Endothelial cell of umbilical vein (primary cell): ENCODE measurements around the gene FANCE. TPM values are rescaled to one million over a fixed set of nuclear protein-coding genes. Genes with fewer than 3 reads are reported as not detected.
A peak's percentile ranks its signal among the peaks of the same experiment; 100 is the strongest.

Experiments used
- BruUV-seq: library from RNA; stranded (reverse); fragments of 400-500 nt; replicated peaks from 2 replicates; lab custom pipeline; 2021; lab: Mats Ljungman, UMichigan
- CTCF ChIA-PET: fragments of 300-600, 350-600 bp; sonication (Branson Sonifier 250); formaldehyde crosslinking; loops from one replicate; lab custom pipeline; 2021; ENCODE audit warnings: antibody characterized with exemption, inconsistent platforms; lab: Charles Lee
- POLR2A ChIA-PET: fragments of 300-600, 350-600 bp; sonication (Branson Sonifier 250); formaldehyde crosslinking; loops from one replicate; lab custom pipeline; 2021; ENCODE audit warnings: antibody characterized with exemption, inconsistent platforms; lab: Charles Lee
- DNase-seq: peaks from one replicate; pipeline ENCODE4 v3.0.0-alpha.2; 2011; ENCODE audit warnings: low read depth, low spot score
- FAIRE-seq: peaks from 2 replicates; lab custom pipeline; 2011; peaks lifted over from hg19 to GRCh38; lab: Jason Lieb, UNC
- H2AFZ ChIP-seq: 2 replicates; pipeline ENCODE4 v1.6.0; 2012; ENCODE audit warnings: low read depth, low read length, control low read depth, inconsistent platforms
- H3K27ac ChIP-seq: 2 replicates; pipeline ENCODE4 v1.5.1; 2011; ENCODE audit warnings: low read depth, mild to moderate bottlenecking, control low read depth, low read length, moderate library complexity; ENCODE audit not compliant: insufficient read depth
- H3K27me3 ChIP-seq, 2 experiments: 2 replicates each; pipeline versions ENCODE4 v1.6.0 to v1.6.1; 2011; ENCODE audit warnings: low read length in 2 of 2, mixed read lengths in 1 of 2; ENCODE audit not compliant: control insufficient read depth in 2 of 2, insufficient read depth in 2 of 2
- H3K36me3 ChIP-seq, 2 experiments: 2 replicates in 1 of 2; 3 replicates in 1 of 2; pipeline ENCODE4 v1.5.1; 2011; ENCODE audit warnings: low read length in 2 of 2, mild to moderate bottlenecking in 1 of 2, moderate library complexity in 1 of 2; ENCODE audit not compliant: control insufficient read depth in 2 of 2, insufficient read depth in 2 of 2; ENCODE audit errors: extremely low read depth in 1 of 2
- H3K4me1 ChIP-seq: 3 replicates; pipeline ENCODE4 v1.5.1; 2011; ENCODE audit warnings: mild to moderate bottlenecking, low read length; ENCODE audit not compliant: control insufficient read depth, insufficient read depth; ENCODE audit errors: extremely low read depth
- H3K4me2 ChIP-seq: 2 replicates; pipeline ENCODE4 v1.6.1; 2011; ENCODE audit warnings: low read length, control low read depth, mixed read lengths; ENCODE audit not compliant: insufficient read depth
- H3K4me3 ChIP-seq, 3 experiments: fragments of 200-600 bp in 1 of 3; sonication (generic), shearing (Covaris generic) in 1 of 3; replicated peaks in 1 of 3; 2 replicates each; pipeline ENCODE4 v1.5.1; 2011 to 2016; ENCODE audit warnings: control low read depth in 3 of 3, low read length in 3 of 3, mild to moderate bottlenecking in 2 of 3, inconsistent platforms in 1 of 3, low read depth in 1 of 3, moderate library complexity in 1 of 3; ENCODE audit not compliant: insufficient read depth in 1 of 3
- H3K79me2 ChIP-seq: 2 replicates; pipeline ENCODE4 v1.6.0; 2012; ENCODE audit warnings: low read length, inconsistent platforms; ENCODE audit not compliant: control insufficient read depth, insufficient read depth
- H3K9ac ChIP-seq: replicated peaks from 2 replicates; pipeline ENCODE3; 2011; ENCODE audit warnings: low read length, control low read depth; ENCODE audit not compliant: insufficient read depth; ENCODE audit errors: extremely low read depth
- H3K9me1 ChIP-seq: replicated peaks from 3 replicates; pipeline ENCODE4 v1.6.0; 2011; ENCODE audit warnings: mild to moderate bottlenecking, low read length; ENCODE audit not compliant: control insufficient read depth, insufficient read depth; ENCODE audit errors: extremely low read depth
- H3K9me3 ChIP-seq: replicated peaks from 2 replicates; pipeline ENCODE4 v1.5.1; 2012; ENCODE audit warnings: low read length, inconsistent platforms; ENCODE audit not compliant: control insufficient read depth, insufficient read depth
- H4K20me1 ChIP-seq: replicated peaks from 2 replicates; pipeline ENCODE3; 2011; ENCODE audit warnings: mild to moderate bottlenecking, low read length; ENCODE audit not compliant: control insufficient read depth, insufficient read depth; ENCODE audit errors: extremely low read depth
- CTCF ChIP-seq, 2 donors: IDR thresholded peaks; 1 replicate in 1 of 2; 2 replicates in 1 of 2; pipeline ENCODE4 v1.5.1; 2011; ENCODE audit warnings: low read length in 2 of 2, mild to moderate bottlenecking in 2 of 2, moderate library complexity in 2 of 2, control low read depth in 1 of 2, inconsistent platforms in 1 of 2, low read depth in 1 of 2; ENCODE audit not compliant: insufficient read depth in 1 of 2; ENCODE audit errors: extremely low read depth in 1 of 2
- EZH2 ChIP-seq: IDR thresholded peaks from 2 replicates; pipeline ENCODE4 v1.6.1; 2012; ENCODE audit warnings: borderline replicate concordance, low read depth, mild to moderate bottlenecking, moderate library complexity, low read length, inconsistent platforms; ENCODE audit not compliant: severe bottlenecking
- FOS ChIP-seq: IDR thresholded peaks from 2 replicates; pipeline ENCODE4 v1.6.1; 2011; ENCODE audit warnings: mild to moderate bottlenecking, low read length, moderate library complexity, borderline replicate concordance; ENCODE audit not compliant: insufficient read depth
- GATA2 ChIP-seq: IDR thresholded peaks from 2 replicates; pipeline ENCODE4 v1.7.0; 2011; ENCODE audit warnings: low read depth, mild to moderate bottlenecking, moderate library complexity, mixed read lengths, low read length; ENCODE audit not compliant: insufficient read length, insufficient read depth
- JUN ChIP-seq: IDR thresholded peaks from 2 replicates; pipeline ENCODE4 v1.6.1; 2011; ENCODE audit warnings: borderline replicate concordance, low read depth; ENCODE audit not compliant: insufficient read length, insufficient read depth
- MAX ChIP-seq: IDR thresholded peaks from 2 replicates; pipeline ENCODE4 v1.6.1; 2011; ENCODE audit not compliant: insufficient read depth, insufficient read length
- MYC ChIP-seq: IDR thresholded peaks from one replicate; pipeline ENCODE4 v1.6.1; 2011; ENCODE audit warnings: mild to moderate bottlenecking, low read depth, low read length
- POLR2A ChIP-seq: IDR thresholded peaks from 2 replicates; pipeline ENCODE4 v1.6.1; 2012; ENCODE audit warnings: low read depth, mild to moderate bottlenecking, control low read depth, low read length
- POLR2AphosphoS5 ChIP-seq: IDR thresholded peaks from 2 replicates; pipeline ENCODE4 v1.6.1; 2012; ENCODE audit warnings: low read depth, mild to moderate bottlenecking, control low read depth, low read length, moderate library complexity; ENCODE audit not compliant: insufficient read depth
- dilution Hi-C: fragments of 300-500 bp; cut with MboI; formaldehyde crosslinking; loops from one replicate; pipeline ENCODE4 v1.15.0; 2019; ENCODE audit warnings: low sequenced_read_pairs; ENCODE audit not compliant: extremely low pct_ligation_motif_present
- intact Hi-C: fragments of 100-400 bp; cut with micrococcal nuclease; formaldehyde crosslinking; loops from one replicate; pipeline ENCODE4 v1.10.0; 2022
- polyA plus RNA-seq, 4 experiments: library from polyadenylated mRNA; depleted of rRNA in 3 of 4; stranded (reverse) in 3 of 4; unstranded in 1 of 4; fragments of >200 nt; gene quantifications; 2 replicates each; pipeline versions ENCODE4 v1.2.1 to v1.2.3, GENCODE V29; 2011 to 2012; ENCODE audit warnings: missing spikeins in 1 of 4
- total RNA-seq: library from RNA; stranded (reverse); gene quantifications from 2 replicates; pipeline ENCODE4 v1.2.3, GENCODE V29; 2021

Gene FANCE
- total and polyA plus RNA-seq, 2 donors (not counting 3 experiments of a cell fraction or from before 2014, with no cell fraction given), result 9.1 to 12.7 TPM

DNA sequence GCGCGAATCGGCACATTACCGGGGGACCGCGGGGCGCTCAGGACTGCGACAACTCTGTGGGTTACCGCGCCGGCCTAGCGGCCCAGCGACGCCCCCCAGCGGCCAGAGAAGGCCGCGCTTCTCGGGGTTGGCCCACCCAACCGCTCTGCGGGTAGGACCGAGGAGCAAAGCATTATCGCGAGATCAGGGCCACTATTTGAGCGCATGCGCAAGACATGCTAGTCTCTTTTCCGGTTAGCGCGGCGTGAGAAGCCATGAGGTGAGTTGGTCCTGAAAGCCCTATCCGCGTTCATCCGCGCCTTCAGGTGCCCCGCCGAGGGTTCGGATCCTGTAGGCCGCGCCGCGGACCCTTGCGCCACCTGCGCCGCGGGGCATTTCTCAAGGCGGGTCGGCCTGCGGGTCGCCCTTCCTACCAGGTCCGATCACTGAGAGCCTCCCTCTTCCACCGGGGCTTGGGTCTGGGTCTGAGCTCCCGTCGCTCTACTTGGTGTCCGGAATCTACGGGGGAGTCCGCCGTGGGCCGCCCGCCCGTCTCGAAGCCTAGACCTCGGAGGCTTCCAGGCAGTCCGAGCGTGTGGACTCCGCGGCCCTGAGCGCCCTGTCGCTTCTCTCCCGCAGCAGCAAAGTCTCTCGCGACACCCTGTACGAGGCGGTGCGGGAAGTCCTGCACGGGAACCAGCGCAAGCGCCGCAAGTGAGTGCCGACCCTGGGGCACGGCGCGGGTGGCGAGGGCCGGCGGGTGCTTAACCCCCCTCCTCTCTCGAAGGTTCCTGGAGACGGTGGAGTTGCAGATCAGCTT lies 16.2 kb downstream of the FANCE start, which contains the start of gene RPL10A:
RPL10A (plus strand) TSS at position 221 of the 799 bp plus-strand sequence; CDS start at position 255, 34 bp downstream.
- H3K4me1 ChIP-seq, result peaks cover 26% of the 10 kb centered on the region
- FAIRE-seq (peak; percentile 90), DNase-seq (peak; percentile 97)
- H2AFZ ChIP-seq, result peak within 1 kb of the TSS; percentile 77
- H3K27me3 ChIP-seq, result no peaks in the 10 kb centered on the region
- dilution Hi-C loops, result no loop called here
- BruUV-seq, result TSS peak; percentile 67
- no peaks in the 10 kb centered on the region for H3K9me3 ChIP-seq
- TF ChIP-seq MAX, result peak; percentile 83
- peak; percentile 97 for TF ChIP-seq MYC
- no peak for TF ChIP-seq GATA2
- peak; percentile 100 for TF ChIP-seq POLR2A
- TF ChIP-seq EZH2, result no peak
- TF ChIP-seq FOS, result no peak
- peak; percentile 99 to 100 for TF ChIP-seq CTCF (IDR thresholded peaks at IDR 0.05; ENCODE audit: extremely low read depth in 1 of 2, insufficient read depth in 1 of 2, low read depth in 1 of 2, low read length in 2 of 2)
- TF ChIP-seq JUN, result no peak
- peak; percentile 100 for TF ChIP-seq POLR2AphosphoS5
- intact Hi-C loops, result loop anchor here (1.0 to 2.0 kb wide), 4 partner anchors 16 to 171 kb away; partner anchors contain the start of genes DEF6, FANCE and PPARD
- peak within 1 kb of the TSS; percentile 96 for H3K4me2 ChIP-seq
- peak within 1 kb of the TSS; percentile 76 for H3K27ac ChIP-seq
- ChIA-PET POLR2A (interaction anchor here (0.6 to 1.3 kb wide), 3 partner anchors 14 to 371 kb away, joined by 3 to 6 read pairs (median 3); partner anchors contain the start of gene PPARD), CTCF (interaction anchor here (0.8 to 2.8 kb wide), 14 partner anchors 12 to 209 kb away, joined by 3 to 26 read pairs (median 4); partner anchors contain the start of genes DEF6, FANCE, PPARD and ZNF76)
- peaks cover 10 to 13% of the 10 kb centered on the region in 2 experiments for H3K36me3 ChIP-seq
- peak within 1 kb of the TSS; percentile 69 to 95 (median 92) for H3K4me3 ChIP-seq
- peaks cover 33% of the 10 kb centered on the region for H3K79me2 ChIP-seq
- H3K9me1 ChIP-seq, result no peaks in the 10 kb centered on the region
- H3K9ac ChIP-seq, result peak within 1 kb of the TSS; percentile 94
- H4K20me1 ChIP-seq, result peaks cover 12% of the 10 kb centered on the region
